ENCODE measurements around the gene ATP9A. TPM values are rescaled to one million over a fixed set of nuclear protein-coding genes. Genes with fewer than 3 reads are reported as not detected.

ATP9A gene
- total RNA-seq, 1 experiment from 2014 or later, result 31.3 TPM

DNA sequence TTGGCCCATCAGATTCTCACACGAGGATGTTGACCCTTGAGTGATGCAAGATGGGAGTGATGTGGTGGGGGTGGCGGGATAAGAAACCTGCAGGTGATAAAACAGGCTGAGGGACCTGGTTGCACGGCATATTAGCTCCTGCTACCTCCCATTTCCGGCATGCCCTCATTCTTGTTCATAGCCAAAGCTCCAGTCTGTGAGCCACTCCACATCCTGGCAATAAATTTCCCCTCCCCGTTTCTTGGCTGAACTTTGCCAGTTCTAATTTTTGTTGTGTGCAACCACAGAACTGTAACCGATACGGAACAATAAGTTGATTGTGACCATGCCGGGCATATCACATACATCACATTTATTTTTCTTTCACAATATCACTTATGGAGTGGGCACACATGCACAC lies 184.1 kb downstream of the ATP9A start:
- H3K27me3 ChIP-seq (ENCODE audit: low read length), result no peaks in the 10 kb centered on the region
- H3K4me2 ChIP-seq (ENCODE audit: low read length), result no peak overlapping the region
- ATAC-seq (peak; percentile 45; the same call in 1 of the 2 replicates), DNase-seq (peak; percentile 74)
- no peaks in the 10 kb centered on the region for H3K79me2 ChIP-seq (ENCODE audit: low read length)
- no peaks in the 10 kb centered on the region for H3K36me3 ChIP-seq (ENCODE audit: low read depth, low read length)
- no peaks in the 10 kb centered on the region for H4K20me1 ChIP-seq (ENCODE audit: low read length)
- no peaks in the 10 kb centered on the region for H3F3A ChIP-seq (ENCODE audit: low read length, unreplicated experiment)
- H3K4me3 ChIP-seq (ENCODE audit: low read length), result no peak overlapping the region
- intact Hi-C loops (cut with micrococcal nuclease), result no loop called here
- no peak overlapping the region for H2AFZ ChIP-seq (ENCODE audit: low read length)
- no TSS peak for BruUV-seq (replicated peaks)
- H3K4me1 ChIP-seq (ENCODE audit: insufficient read depth, low read length), result peaks cover 8% of the 10 kb centered on the region
- TF ChIP-seq CTCF (conservative IDR thresholded peaks at IDR 0.05; ENCODE audit: low read depth, low read length) (no peak), EZH2 (IDR thresholded peaks at IDR 0.05; ENCODE audit: low read length, unreplicated experiment) (no peak)
- CTCF ChIA-PET, result no interaction called here
- H3K9me2 ChIP-seq (replicated peaks; ENCODE audit: low read length), result no peaks in the 10 kb centered on the region
- POLR2A ChIA-PET (ENCODE audit: unreplicated experiment), result interaction anchor here (0.5 kb wide), 1 partner anchor 201 kb away, joined by 3 read pairs; no protein-coding TSS in a partner anchor
- H3K9me3 ChIP-seq (ENCODE audit: low read length), result no peaks in the 10 kb centered on the region
- H3K27ac ChIP-seq (ENCODE audit: low read length), result peak overlapping the region; percentile 16
- H3K9ac ChIP-seq (ENCODE audit: low read length), result no peak overlapping the region

DNA sequence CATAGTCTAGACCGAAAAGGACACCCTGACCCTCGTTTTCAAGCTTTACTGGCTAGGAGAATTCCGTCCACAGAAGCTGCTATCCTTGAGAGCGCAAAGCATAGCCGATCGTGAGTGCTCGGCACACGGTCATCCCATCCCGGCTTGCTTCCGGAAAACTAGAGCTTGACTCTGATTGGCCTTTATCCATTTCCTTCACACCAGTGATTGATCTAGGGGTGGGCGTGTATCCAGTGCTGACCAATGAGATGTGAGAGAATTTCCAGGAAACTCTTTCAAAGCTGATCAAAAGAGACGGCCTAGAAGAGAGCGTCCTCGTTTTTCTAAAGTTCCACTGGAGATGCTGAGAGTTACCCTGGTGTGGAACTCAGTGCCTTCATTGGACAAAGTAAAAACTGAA lies 184.7 kb downstream of the ATP9A start:
- H3K4me1 ChIP-seq (ENCODE audit: insufficient read depth, low read length), result peaks cover 8% of the 10 kb centered on the region
- BruUV-seq (replicated peaks), result no TSS peak
- H3K27ac ChIP-seq (ENCODE audit: low read length), result no peak overlapping the region
- no peak overlapping the region for H3K9ac ChIP-seq (ENCODE audit: low read length)
- POLR2A ChIA-PET (ENCODE audit: unreplicated experiment), result interaction anchor here (0.5 kb wide), 1 partner anchor 201 kb away, joined by 3 read pairs; no protein-coding TSS in a partner anchor
- H3K79me2 ChIP-seq (ENCODE audit: low read length), result no peaks in the 10 kb centered on the region
- no peaks in the 10 kb centered on the region for H3K27me3 ChIP-seq (ENCODE audit: low read length)
- no peaks in the 10 kb centered on the region for H4K20me1 ChIP-seq (ENCODE audit: low read length)
- TF ChIP-seq EZH2phosphoT487 (IDR thresholded peaks at IDR 0.05; ENCODE audit: borderline replicate concordance, low read length), result no peak
- no peak for TF ChIP-seq CTCF (conservative IDR thresholded peaks at IDR 0.05; ENCODE audit: low read depth, low read length)
- no peak for TF ChIP-seq EZH2 (IDR thresholded peaks at IDR 0.05; ENCODE audit: low read length, unreplicated experiment)
- intact Hi-C loops (cut with micrococcal nuclease), result no loop called here
- H3K4me3 ChIP-seq (ENCODE audit: low read length), result no peak overlapping the region
- no peak overlapping the region for H3K4me2 ChIP-seq (ENCODE audit: low read length)
- no peaks in the 10 kb centered on the region for H3K36me3 ChIP-seq (ENCODE audit: low read depth, low read length)
- no peaks in the 10 kb centered on the region for H3K9me3 ChIP-seq (ENCODE audit: low read length)
- no peak overlapping the region for H2AFZ ChIP-seq (ENCODE audit: low read length)
- no peaks in the 10 kb centered on the region for H3F3A ChIP-seq (ENCODE audit: low read length, unreplicated experiment)
- CTCF ChIA-PET, result no interaction called here
- no peak for ATAC-seq
- H3K9me2 ChIP-seq (replicated peaks; ENCODE audit: low read length), result no peaks in the 10 kb centered on the region
- DNase-seq, result no peak

GRCh38 chr20:51583073-51583472 lies 185.1 kb downstream of the ATP9A start:
- CTCF ChIA-PET, result no interaction called here

More at GRCh38 chr20:51583073-51583472, 185.1 kb downstream of the ATP9A start:
- intact Hi-C loops (cut with micrococcal nuclease), result no loop called here
- Histone ChIP-seq H3F3A (ENCODE audit: low read length, unreplicated experiment) (no peaks in the 10 kb centered on the region), H3K9me3 (ENCODE audit: low read length) (no peaks in the 10 kb centered on the region), H2AFZ (ENCODE audit: low read length) (no peak overlapping the region), H3K4me1 (ENCODE audit: insufficient read depth, low read length) (peaks cover 8% of the 10 kb centered on the region), H3K9me2 (replicated peaks; ENCODE audit: low read length) (no peaks in the 10 kb centered on the region), H4K20me1 (ENCODE audit: low read length) (no peaks in the 10 kb centered on the region), H3K27me3 (ENCODE audit: low read length) (no peaks in the 10 kb centered on the region), H3K9ac (ENCODE audit: low read length) (no peak overlapping the region), H3K27ac (ENCODE audit: low read length) (no peak overlapping the region), H3K4me3 (ENCODE audit: low read length) (no peak overlapping the region), H3K36me3 (ENCODE audit: low read depth, low read length) (no peaks in the 10 kb centered on the region), H3K4me2 (ENCODE audit: low read length) (no peak overlapping the region), H3K79me2 (ENCODE audit: low read length) (no peaks in the 10 kb centered on the region)
- no TSS peak for BruUV-seq (replicated peaks)
- ATAC-seq (no peak), DNase-seq (no peak)
- POLR2A ChIA-PET (ENCODE audit: unreplicated experiment), result no interaction called here
- TF ChIP-seq EZH2phosphoT487 (IDR thresholded peaks at IDR 0.05; ENCODE audit: borderline replicate concordance, low read length) (no peak), CTCF (conservative IDR thresholded peaks at IDR 0.05; ENCODE audit: low read depth, low read length) (no peak), EZH2 (IDR thresholded peaks at IDR 0.05; ENCODE audit: low read length, unreplicated experiment) (no peak)

Data from PC-3 (cell line).